OCI-LY7 (cell line): Measurements from ENCODE around the gene TTF1. TPM values are rescaled to one million over a fixed set of nuclear protein-coding genes. Genes with fewer than 3 reads are reported as not detected.

Experiments
- BruUV-seq: library from RNA; stranded (reverse); fragments of 400-500 nt; replicated peaks from 2 replicates; lab custom pipeline; 2021; lab: Mats Ljungman, UMichigan
- CTCF ChIA-PET: fragments of 300-600 bp; sonication (Branson Sonifier 250); formaldehyde crosslinking; loops from one replicate; lab custom pipeline; 2022; ENCODE audit warnings: antibody characterized with exemption; ENCODE audit not compliant: unreplicated experiment; lab: Charles Lee
- POLR2A ChIA-PET: fragments of 300-600 bp; sonication (Branson Sonifier 250); formaldehyde crosslinking; loops from one replicate; lab custom pipeline; 2022; ENCODE audit warnings: antibody characterized with exemption; lab: Charles Lee
- DNase-seq: peaks from one replicate; pipeline ENCODE4 v3.0.0-alpha.2; 2015; ENCODE audit warnings: low spot score
- H2AFZ ChIP-seq: fragments of 200-600 bp; sonication (generic), shearing (Covaris generic); 2 replicates; pipeline ENCODE4 v1.6.1; 2014; ENCODE audit warnings: mild to moderate bottlenecking, antibody characterized with exemption, low read length, moderate library complexity
- H3K27ac ChIP-seq: fragments of 200-600 bp; sonication (generic); 2 replicates; pipeline ENCODE4 v1.5.1; 2014; ENCODE audit warnings: mixed run types, low read depth, mild to moderate bottlenecking, moderate library complexity, low read length, inconsistent platforms; ENCODE audit not compliant: poor library complexity, severe bottlenecking
- H3K36me3 ChIP-seq: fragments of 200-600 bp; sonication (generic); 2 replicates; pipeline ENCODE4 v1.6.1; 2014; ENCODE audit warnings: mild to moderate bottlenecking, antibody characterized with exemption, low read length, moderate library complexity, mixed read lengths; ENCODE audit not compliant: insufficient read depth
- H3K4me1 ChIP-seq: fragments of 200-600 bp; sonication (generic); 2 replicates; pipeline ENCODE4 v1.5.1; 2014; ENCODE audit warnings: mild to moderate bottlenecking, low read length; ENCODE audit not compliant: insufficient read depth, poor library complexity, severe bottlenecking
- H3K4me2 ChIP-seq: fragments of 200-600 bp; sonication (generic); 2 replicates; pipeline ENCODE4 v1.6.1; 2014; ENCODE audit warnings: mild to moderate bottlenecking, low read length
- H3K4me3 ChIP-seq: fragments of 200-600 bp; sonication (generic); 2 replicates; pipeline ENCODE4 v1.5.1; 2014; ENCODE audit warnings: mild to moderate bottlenecking, low read depth, low read length; ENCODE audit not compliant: poor library complexity, severe bottlenecking
- H3K79me2 ChIP-seq: fragments of 200-600 bp; sonication (generic); 2 replicates; pipeline ENCODE4 v1.6.1; 2016; ENCODE audit warnings: low read depth, mild to moderate bottlenecking, low read length, moderate library complexity, mixed read lengths; ENCODE audit not compliant: insufficient read depth
- H3K9me2 ChIP-seq: fragments of 200-600 bp; sonication (generic); 2 replicates; pipeline ENCODE4 v1.6.1; 2016; ENCODE audit warnings: mild to moderate bottlenecking, low read length, mixed read lengths; ENCODE audit not compliant: insufficient read depth
- H3K9me3 ChIP-seq: fragments of 200-600 bp; sonication (generic); 2 replicates; pipeline ENCODE4 v1.6.1; 2014; ENCODE audit warnings: mild to moderate bottlenecking, mixed run types, low read length, mixed read lengths
- H4K20me1 ChIP-seq: fragments of 200-600 bp; sonication (generic); 2 replicates; pipeline ENCODE4 v1.6.1; 2014; ENCODE audit warnings: mild to moderate bottlenecking, antibody characterized with exemption, low read length, moderate library complexity, mixed read lengths; ENCODE audit not compliant: insufficient read depth
- CTCF ChIP-seq: fragments of 200-600 bp; sonication (generic); conservative IDR thresholded peaks from 2 replicates; pipeline ENCODE4 v1.5.1; 2014; ENCODE audit warnings: mild to moderate bottlenecking, antibody characterized with exemption, low read length, moderate library complexity, mixed read lengths
- EZH2phosphoT487 ChIP-seq: fragments of 200-600 bp; sonication (generic); IDR thresholded peaks from 2 replicates; pipeline ENCODE4 v1.6.1; 2018; ENCODE audit warnings: low read depth, borderline replicate concordance, mild to moderate bottlenecking, mixed run types, antibody characterized with exemption, low read length, moderate library complexity, mixed read lengths
- intact Hi-C: fragments of 100-400 bp; cut with micrococcal nuclease; formaldehyde crosslinking; loops from one replicate; pipeline ENCODE4 v1.10.0; 2022; ENCODE audit not compliant: unreplicated experiment
- small RNA-seq: library from RNA; depleted of rRNA; stranded (forward); fragments of <200 nt; gene quantifications from one replicate; pipeline ENCODE3, GENCODE V24; 2014
- total RNA-seq, 2 experiments: library from RNA; depleted of rRNA in 1 of 2; stranded (reverse); fragments of >200 nt in 1 of 2; shearing (Covaris generic) in 1 of 2; gene quantifications; 2 replicates each; pipeline ENCODE4 v1.2.3, GENCODE V29; 2014 to 2022

TTF1 gene
- total RNA-seq, 2 experiments from 2014 or later: 17.8 to 21.2 TPM

GRCh38 chr9:132328580-132328979 is 78.1 kb downstream of the TTF1 start:
- no peaks in the 10 kb centered on the region for H3K9me2 ChIP-seq
- CTCF ChIA-PET: no interaction called here
- peaks cover 10% of the 10 kb centered on the region; the same call in 1 of the 2 replicates for H3K79me2 ChIP-seq
- no peak for DNase-seq
- no peak overlapping the region for H3K4me2 ChIP-seq
- H3K27ac ChIP-seq: no peak overlapping the region
- intact Hi-C loops: no loop called here
- no peak overlapping the region for H2AFZ ChIP-seq
- no peak overlapping the region for H3K4me3 ChIP-seq
- no peaks in the 10 kb centered on the region for H4K20me1 ChIP-seq
- H3K9me3 ChIP-seq: no peaks in the 10 kb centered on the region
- POLR2A ChIA-PET: no interaction called here
- H3K4me1 ChIP-seq: no peaks in the 10 kb centered on the region
- TF ChIP-seq CTCF (no peak), EZH2phosphoT487 (no peak)
- no TSS peak for BruUV-seq
- peaks cover 96% of the 10 kb centered on the region for H3K36me3 ChIP-seq

DNA sequence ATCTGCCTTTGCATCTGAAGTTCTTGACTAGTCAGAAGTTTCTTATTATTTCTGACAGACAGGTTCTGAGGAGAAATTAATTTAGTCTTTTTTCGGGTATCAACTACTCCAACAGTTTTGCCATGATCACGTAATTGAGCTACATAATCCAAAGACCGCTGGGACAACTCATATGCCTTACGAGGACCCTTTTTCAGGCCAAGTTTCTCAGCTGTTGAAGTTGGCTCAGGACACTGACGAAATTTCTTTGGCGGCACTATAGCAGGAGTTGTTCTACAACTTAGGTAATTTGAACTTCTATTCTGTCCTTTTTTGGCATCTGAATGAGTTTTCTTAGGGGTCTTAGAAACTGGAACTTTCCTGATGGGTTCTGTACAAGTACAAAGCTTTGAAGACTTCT is 79.1 kb downstream of the TTF1 start:
- H3K4me3 ChIP-seq: no peak overlapping the region
- BruUV-seq: no TSS peak
- DNase-seq: no peak
- no peak overlapping the region for H3K4me2 ChIP-seq
- no peaks in the 10 kb centered on the region for H3K4me1 ChIP-seq
- H3K9me3 ChIP-seq: no peaks in the 10 kb centered on the region
- no peak overlapping the region for H2AFZ ChIP-seq
- CTCF ChIA-PET: interaction anchor here (0.5 kb wide), 1 partner anchor 489 kb away, joined by 3 read pairs; no protein-coding TSS in a partner anchor
- TF ChIP-seq CTCF: no peak
- no peak for TF ChIP-seq EZH2phosphoT487
- no peak overlapping the region for H3K27ac ChIP-seq
- intact Hi-C loops: no loop called here
- no peaks in the 10 kb centered on the region for H3K9me2 ChIP-seq
- POLR2A ChIA-PET: no interaction called here
- peaks cover 99% of the 10 kb centered on the region for H3K36me3 ChIP-seq
- no peaks in the 10 kb centered on the region for H4K20me1 ChIP-seq
- H3K79me2 ChIP-seq: peaks cover 16% of the 10 kb centered on the region; the same call in 1 of the 2 replicates

Small RNA genes within 50 kb of the gene (small RNA-seq; reads per million reads assigned to genes)
- 21.2 reads per million, percentile 97 among the genes with 10 or more reads in this experiment for gene RNU5D-2P

Other genes starting within 250 kb of the TTF1 start
- gene NTNG2, start 244.8 kb downstream of the TTF1 start, total RNA-seq (2014; rRNA removed; shearing (Covaris generic)): 5.4 and 7.5 TPM in 2 replicates
- 1.9 and 3.2 TPM in 2 replicates for gene NTNG2, start 244.8 kb downstream of the TTF1 start, total RNA-seq (2022)
- 79.2 and 85.8 TPM in 2 replicates for gene SETX, start 51.9 kb downstream of the TTF1 start, total RNA-seq (2014; rRNA removed; shearing (Covaris generic))
- 67.9 and 79.9 TPM in 2 replicates for gene SETX, start 51.9 kb downstream of the TTF1 start, total RNA-seq (2022)
- not detected in 2 replicates for gene CFAP77, start 3.4 kb upstream of the TTF1 start, total RNA-seq (2014; rRNA removed; shearing (Covaris generic))
- not detected in 2 replicates for gene CFAP77, start 3.4 kb upstream of the TTF1 start, total RNA-seq (2022)
- gene BARHL1, start 175.8 kb upstream of the TTF1 start, total RNA-seq (2014; rRNA removed; shearing (Covaris generic)): not detected in 2 replicates
- not detected in 2 replicates for gene BARHL1, start 175.8 kb upstream of the TTF1 start, total RNA-seq (2022)